ENCODE results near the gene ALDH9A1.
"Not testable (repeated sequence)": the region's sequence is repeated elsewhere in the genome, so short reads cannot be mapped to it uniquely, and the experiment has no call there.

ALDH9A1 gene

DNA sequence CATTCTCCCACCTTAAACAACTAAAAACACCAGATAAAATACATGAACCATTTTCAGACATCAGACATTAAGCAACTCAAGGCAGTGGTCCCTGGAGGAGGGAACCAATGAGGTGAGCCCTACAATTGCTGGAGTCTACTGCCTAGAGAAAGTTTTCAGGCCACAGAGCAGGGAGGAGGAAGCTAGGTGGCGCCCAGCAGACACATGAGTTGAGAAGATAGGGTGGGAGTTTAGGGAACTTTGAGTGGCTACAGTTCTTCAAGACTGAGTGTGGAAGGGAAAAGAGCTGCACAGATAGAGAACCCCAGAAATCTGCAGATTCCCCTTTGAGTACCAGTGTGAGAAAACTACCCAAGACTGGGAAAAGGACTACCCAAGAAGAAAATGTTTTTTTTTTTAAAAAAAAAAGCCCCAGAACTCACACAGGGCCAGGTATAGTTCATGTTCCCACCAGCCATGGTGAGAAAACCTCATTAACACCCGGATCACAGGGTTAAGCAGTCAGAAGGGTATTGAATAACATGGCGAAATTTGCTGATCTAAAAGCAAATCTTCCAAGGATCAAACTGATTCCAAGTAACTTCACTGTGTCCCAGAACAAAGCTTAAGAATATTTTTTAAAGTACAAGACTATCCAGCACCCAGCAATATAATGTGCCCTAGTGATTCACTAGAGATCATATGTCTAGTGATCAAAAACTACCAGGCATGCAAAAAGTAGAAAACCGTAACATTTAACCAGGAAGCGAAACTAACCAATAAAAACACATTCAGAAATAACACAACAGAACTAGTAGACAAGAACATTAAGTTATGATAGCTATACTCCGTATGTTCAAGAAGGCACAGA, 12.0 kb downstream of the ALDH9A1 start:
- no peak for DNase-seq

DNA sequence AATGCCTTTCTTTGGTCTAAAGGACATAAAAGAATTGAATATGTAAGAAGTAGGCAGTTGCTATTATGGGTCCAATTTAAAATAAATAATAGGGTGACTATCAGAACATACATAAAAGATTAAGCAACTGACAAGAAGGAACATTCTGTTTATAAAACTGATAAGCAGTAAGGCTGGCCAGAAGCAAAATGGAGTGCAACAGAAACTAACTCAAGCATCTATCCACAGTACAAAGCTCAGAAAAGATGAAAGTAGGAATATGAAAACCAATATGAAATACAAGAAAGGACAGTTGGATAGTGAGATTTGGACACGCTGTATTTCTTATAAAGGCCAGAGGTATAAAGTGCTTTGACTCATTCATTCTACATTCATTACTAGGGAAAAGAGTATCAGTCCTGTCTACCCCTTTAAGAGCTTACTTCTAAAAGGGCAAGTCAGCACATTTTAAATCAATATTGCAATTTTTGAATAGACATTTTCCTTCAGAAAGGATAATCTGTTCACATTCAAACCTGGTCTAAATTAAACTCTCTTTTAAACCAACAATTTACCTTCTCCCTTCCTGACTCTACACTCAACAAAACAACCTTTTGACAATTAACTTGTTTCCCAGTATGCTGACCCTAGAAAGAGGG, 14.4 kb downstream of the ALDH9A1 start:
- DNase-seq: no peak

DNA sequence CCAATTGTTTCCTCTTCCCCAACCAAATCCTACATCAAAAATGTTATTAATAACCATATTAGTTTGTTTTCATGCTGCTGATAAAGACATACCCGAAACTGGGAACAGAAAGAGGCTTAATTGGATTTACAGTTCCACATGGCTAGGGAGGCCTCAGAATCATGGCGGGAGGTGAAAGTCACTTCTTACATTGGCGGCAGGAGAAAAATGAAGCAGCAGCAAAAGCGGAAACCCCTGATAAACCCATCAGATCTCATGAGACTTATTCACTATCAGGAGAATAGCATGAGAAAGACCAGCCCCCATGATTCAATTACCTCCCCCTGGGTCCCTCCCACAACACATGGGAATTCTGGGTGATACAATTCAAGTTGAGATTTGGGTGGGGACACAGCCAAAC, 17.6 kb downstream of the ALDH9A1 start:
- DNase-seq: not testable (repeated sequence)

DNA sequence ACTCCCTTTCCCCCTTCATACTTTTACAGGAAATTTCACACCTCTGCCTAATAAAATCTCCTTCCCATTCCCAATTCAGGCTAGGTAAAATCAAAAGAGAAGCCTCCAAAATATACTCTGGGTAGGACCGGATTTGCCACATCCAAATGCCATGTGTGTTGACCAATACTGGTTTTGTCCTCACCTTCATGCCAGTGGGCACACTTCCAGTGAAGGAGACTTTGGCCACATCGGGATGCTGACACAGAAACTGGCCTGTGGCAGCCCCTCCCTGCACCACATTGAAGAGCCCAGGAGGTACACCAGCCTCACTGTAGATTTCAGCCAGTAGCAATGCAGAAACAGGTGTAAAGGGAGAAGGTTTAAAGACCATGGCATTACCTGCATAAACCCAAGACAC, 18.1 kb downstream of the ALDH9A1 start:
- no peak for DNase-seq

DNA sequence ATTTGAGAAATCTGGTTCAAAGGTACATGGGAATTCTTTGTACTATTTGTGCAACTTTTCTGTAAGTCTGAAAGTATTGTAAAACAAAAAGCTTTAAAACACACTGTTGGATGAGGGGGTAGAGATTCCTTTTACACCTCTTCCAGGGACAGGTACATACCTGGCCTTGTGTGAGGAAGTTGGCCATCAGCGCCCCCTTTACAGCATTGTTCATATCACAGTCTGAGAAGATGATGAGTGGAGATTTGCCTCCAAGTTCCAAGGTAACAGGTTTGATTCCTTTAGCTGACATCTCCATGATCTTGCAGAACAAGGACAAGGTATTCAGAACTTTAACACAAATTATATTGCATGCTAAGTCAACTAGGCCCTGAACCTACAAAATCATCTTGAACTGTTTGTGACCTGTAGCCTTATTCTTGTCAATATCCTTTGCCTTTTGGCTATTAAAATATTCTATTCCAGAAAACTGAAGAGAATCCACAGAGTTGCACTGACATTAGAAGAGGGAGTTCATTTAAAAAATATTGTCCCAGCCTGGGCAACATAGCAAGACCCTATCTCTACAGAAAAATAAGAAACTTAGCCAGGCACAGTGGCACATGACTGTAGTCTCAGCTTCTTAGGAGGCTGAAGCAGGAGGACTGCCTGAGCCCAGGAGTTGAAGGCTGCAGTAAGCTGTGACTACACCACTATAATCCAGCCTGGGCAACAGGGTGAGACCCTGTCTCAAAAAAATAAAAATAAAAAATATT, 18.9 kb downstream of the ALDH9A1 start:
- DNase-seq: no peak

DNA sequence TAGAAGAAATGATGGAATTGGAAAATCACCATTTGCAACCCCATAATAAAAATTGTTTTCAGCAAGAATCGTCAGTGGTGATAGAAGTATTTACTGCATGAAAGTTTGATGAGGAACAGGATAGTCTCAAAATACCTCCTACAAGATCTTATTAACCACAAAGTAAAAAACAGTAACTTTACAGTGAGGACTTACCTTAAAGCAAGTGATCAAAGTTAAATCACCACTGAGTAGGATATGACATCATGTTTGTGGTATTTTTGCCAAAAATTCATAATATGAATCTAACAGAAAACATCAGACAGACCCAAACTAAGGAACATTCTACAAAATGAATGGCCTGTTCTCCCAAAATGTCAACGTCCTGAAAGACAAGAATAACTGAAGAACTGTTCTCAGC, 19.9 kb downstream of the ALDH9A1 start:
- no peak for DNase-seq

DNA sequence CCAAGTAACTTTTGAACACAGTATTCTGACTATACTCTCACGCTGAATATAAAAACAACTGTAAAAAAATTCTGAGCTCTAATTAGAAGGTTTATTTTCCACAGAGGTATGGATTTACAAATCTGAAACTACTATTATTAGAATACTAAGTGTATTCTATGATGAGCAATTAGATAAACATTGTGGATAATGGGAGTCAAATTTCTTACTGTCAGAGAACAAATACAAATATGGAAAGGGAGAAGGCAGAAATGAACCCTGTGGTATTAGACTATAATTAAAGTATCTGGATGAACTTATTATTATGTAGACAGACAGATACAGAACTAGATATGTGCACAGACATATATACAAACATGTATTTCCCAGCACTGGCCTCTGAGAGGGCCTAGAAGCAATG, 22.6 kb downstream of the ALDH9A1 start:
- DNase-seq: no peak

DNA sequence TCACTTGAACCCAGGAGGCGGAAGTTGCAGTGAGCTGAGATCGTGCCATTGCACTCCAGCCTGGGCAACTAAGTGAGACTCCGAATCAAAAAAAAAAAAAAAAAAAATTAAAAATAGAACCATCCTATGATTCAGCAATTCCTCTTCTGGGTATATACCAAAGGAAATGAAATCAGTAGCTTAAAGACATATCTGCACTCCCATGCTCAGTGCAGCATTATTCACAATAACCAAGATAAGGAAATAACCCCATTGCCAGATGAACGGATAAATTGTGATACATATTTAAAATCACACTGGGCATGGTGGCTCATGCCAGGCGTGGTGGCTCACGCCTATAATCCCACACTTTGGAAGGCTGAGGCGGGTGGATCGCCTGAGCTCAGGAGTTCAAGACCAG, 23.8 kb downstream of the ALDH9A1 start:
- DNase-seq: no peak

DNA sequence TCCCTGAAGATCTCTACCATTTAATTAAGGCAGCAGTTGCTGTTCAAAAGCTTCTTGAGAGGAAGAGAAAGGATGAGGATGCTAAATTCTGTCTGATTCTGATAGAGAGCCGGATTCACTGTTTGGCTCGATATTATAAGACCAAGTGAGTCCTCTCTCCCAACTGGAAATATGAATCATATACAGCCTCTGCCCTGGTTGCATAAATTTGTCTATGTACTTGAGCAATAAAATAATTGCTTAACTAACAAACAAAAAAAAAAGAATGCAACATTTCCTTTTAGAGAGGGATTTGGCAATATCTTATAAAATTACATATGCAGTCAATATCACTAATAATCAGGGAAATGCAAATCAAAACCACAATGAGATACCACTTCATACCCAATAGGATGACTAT, 26.8 kb downstream of the ALDH9A1 start:
- DNase-seq: peak; percentile 49

DNA sequence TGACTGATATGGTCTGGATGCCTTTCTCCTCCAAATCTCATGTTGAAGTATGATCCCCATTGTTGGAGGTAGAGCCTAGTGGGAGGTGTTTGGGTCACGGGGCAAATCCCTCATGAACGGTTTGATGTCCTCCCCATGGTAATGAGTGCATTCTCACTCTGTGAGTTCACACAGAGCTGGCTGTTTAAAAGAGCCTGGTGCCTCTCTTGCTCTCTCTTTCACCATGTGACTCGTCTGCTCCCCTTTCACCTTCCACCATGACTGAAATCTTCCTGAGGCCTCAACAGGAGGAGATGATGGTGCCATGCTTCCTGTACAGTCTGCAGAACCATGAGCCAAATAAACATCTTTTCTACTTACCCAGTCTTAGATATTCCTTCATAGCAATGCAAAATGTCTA, 30.2 kb downstream of the ALDH9A1 start:
- no peak for DNase-seq

DNA sequence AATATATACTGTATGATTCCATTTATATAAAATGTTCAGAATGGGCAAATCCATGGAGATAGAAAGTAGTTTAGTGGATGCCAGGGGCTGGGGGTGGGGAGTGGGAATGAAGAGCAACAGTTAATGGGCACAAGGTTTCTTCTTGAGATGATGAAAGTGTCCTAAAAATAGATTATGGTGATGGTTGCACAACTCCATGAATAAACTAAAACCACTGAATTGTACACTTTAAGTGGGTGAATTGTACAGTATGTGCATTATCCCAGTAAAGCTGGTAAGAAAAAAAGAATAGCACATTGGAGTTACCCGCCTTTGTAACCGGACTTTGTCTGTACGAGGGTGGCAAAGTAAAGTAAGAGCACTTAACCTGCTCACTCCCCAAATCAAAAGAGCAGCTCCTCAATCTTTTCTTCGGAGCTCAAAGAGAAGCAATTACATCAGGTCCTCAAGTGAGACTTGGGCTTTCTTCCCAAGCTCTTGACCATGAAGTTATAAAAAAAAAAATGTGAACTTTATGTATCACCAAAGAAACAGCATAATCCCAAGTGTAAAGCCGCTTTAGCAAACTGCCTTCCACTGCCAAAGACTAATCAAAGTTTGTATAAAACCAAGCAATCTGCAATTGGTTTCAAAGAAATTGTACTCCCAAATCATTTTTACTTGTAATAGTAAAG, 32.1 kb downstream of the ALDH9A1 start:
- peak; percentile 56 for DNase-seq

DNA sequence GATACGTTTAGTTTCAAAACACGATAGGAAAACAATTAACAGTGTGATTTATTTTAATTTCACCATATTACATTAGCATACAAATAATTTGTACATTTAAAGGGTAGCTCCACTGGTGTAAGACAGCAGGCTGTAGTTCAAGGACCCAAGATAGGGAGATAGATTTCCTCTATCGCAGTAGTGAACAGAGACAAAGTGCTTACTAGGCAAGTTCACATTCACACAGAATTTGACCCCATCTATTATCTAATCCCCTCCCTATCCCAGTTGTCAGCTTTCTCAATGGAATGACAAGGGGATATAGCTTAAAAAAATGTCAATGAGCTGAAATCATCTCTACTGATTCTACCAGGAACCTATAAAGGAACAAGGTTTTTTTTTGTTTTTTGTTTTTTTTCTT, 36.2 kb downstream of the ALDH9A1 start:
- no peak for DNase-seq

DNA sequence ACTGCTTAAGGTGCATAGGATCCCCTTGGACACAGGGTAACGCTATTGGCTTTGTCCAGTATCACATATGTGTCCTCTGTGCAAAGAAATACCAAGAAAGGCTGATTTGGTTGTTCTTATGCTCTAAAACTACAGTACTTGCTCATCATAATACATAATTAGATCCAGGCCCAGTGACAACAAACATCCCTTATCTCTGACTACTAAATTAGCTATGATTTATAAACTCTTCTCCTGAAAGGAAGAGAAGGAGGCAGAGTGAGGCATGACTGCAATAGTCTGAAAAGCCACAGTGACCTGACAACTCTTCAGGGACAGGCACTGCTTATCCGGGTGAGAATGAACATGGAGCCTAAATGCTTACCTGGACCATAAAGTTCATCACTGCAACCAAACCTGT, 36.7 kb downstream of the ALDH9A1 start:
- DNase-seq: no peak

DNA sequence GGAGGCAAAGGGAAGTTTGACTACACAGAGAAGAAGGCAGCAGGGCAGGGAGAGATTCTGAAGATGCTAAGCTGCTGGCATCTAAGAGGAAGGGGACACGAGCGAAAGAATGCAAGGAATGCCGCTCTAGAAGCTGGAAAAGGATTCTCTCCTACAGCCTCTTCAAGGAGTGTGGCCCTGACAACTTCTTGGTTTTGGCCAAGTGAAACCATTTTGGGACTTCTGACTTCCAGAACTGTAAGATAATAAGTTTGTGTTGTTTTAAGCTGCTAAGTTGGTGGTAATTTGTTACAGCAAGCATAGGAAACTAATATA, 38.8 kb downstream of the ALDH9A1 start:
- no peak for DNase-seq

DNA sequence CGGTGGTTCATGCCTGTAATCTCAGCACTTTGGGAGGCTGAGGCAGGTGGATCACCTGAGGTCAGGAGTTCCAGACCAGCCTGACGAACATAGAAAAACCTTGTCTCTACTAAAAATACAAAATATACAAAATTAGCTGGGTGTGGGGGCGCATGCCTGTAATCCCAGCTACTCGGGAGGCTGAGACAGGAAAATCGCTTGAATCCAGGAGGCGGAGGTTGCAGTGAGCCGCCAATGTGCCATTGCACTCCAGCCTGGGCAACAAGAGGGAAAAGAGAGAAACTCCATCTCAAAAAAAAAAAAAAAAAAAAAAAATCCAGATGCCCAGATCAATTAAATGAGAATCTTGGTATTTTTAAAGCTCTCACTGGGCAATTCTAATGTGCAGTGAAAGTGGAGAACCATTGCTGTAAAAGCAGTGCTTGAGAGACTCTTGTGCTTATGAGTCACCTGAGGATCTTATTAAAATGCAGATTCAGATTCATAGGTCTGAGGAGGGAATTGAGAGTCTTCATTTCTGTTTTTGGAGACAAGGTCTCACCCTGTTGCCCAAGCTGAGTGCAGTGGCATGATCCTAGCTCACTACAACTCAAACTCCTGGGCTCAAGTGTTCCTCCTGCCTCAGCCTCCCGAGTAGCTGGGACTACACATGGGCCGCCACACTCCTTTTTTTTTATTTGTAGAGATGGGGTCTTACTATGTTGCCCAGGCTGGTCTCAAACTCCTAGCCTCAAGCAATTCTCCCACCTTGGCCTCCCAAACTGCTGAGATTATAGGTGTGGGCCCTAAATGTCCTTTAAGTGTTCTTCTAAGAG, 39.4 kb downstream of the ALDH9A1 start:
- DNase-seq: not testable (repeated sequence)

DNA sequence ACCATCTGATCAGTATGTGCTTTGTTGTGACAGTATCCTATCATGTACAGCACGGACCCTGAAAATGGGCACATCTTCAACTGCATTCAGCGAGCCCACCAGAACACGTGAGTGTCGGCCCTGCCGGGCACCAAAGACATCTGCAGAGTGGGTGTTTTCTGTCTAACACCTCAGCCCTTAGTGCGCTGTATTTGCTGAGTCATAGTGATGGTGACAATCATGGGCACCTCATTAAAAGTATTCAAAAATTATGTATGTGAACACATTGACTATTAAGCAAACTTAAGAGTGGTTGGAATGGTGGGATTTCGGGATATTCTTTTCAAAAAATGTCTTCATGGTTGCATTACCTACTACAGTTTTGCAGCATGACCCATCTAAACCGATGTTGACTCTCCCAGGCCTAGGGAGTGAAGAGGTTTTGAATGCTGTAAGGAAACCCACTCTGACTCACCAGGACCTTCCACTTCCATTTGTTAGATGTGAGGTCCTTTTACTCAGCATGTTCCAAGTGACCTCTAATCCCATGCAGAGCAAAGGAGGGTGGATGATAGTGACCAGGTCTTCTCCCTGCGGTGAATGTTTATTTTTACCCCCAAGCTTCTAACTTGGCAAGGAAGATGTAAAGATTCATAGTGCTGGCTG, 47.3 kb downstream of the ALDH9A1 start:
- no peak for DNase-seq

DNA sequence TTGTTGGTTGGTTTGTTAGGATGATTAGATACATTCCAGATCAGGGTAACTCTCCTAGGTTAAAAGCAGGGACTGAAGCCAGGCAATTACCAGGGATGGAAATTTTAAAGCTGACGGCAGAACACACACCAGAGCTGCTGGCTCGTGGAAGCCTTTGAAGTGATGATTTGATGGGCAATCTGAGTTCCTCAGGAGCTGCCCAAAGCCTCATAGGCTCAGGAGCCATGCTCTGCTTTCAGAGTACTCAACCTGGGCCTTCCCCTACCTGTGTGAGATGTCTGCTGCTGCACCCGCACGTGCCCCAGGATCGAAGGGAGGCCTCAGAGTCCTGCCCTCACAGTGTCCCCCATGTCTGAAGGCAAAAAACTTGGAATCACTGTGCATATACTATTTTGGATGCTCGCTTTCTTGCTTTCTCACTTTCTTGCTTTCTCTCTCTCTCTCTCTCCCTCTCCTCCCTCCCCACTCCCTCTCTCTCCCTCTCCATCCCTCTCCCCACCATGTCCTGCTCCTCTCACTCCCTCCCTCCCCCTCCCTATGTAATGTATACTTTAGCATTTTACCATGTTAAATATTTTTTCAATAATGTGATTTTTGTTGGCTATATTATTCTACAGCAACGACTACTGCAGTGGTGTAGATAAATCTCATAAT, 49.3 kb downstream of the ALDH9A1 start:
- DNase-seq: no peak

DNA sequence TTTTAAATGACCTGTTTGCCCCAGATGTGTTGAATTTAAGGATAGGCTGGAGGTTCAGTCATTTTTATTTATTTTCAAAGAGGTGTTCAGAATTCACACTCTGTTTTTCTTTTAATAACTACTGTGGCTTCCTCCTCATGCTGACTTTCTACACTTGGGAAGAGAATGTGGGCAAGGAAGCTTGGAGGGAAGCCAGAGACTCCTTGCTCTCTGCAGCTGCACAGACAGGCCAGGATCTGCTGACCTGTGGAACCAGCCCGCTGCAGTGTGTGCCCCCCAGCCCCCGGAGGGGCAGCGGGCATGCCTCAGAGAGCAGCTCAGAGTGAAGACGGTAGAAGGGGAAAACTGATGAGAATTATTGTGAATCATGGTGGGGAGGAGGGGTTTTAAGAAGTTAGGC, 50.4 kb downstream of the ALDH9A1 start:
- DNase-seq: no peak

DNA sequence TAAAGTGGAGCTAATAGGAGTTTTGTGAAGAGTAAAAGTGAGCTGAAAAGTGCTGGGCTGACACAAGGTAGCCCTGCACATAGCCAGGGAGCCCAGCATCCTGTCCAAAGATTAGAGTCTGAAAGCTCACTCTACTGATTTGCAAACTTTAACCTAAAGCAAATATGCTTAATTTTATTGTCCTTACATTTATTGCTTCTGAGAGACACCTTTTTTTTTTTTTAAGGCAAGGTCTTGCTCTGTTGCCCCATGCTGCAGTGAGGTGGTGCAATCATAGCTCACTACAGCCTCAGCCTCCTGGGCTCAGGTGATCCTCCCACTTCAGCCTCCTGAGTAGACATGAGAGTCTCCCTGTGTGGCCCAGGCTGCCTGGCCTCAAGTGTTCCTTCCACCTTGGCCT, 50.8 kb downstream of the ALDH9A1 start:
- no peak for DNase-seq

DNA sequence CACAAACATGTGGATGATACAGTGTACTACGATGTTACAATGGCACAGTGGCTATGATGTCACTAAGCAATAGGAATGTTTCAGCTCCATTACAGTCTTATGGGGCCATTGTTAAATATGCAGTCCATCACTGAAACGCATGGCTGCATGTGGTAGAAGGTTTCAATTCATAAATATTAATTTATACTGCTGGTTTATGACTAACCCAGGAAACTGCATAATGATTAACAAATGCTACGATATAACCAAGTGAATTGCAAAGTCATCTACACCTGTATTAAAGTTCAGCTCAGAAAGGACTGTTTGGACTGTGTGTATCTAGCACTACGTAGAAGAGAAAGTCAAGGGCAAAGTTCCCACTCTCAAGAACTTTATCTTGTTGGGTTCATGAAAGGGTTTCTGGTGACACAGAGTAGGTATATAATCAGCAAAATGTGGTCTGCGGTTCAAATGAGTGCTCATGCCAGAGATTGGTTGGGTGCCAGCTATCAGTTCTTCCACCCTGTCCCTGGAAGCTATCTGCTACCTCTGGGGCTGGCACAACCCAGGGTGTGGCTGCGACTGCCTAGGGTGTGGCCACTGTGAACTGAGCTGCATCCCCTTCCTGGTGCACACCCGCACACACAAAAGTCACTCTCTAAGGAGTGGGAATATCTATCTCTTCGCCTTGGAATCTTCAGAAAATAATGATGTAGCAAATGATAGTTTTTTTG, 52.6 kb downstream of the ALDH9A1 start:
- DNase-seq: no peak
